T-helper 2 cell (primary cell): ENCODE results near the gene C16orf95.
"Not testable (repeated sequence)": the region's sequence is repeated elsewhere in the genome, so short reads cannot be mapped to it uniquely, and the experiment has no call there.

ENCODE experiments used
- DNase-seq, 5 experiments: peaks; one replicate each; pipeline versions ENCODE4 v3.0.0 to v3.0.0-alpha.2; 2012 to 2022
- total RNA-seq, 2 donors: gene quantifications; one replicate each; lab custom pipeline; 2026; lab: John Stamatoyannopoulos, UW

C16orf95 gene, protein sequence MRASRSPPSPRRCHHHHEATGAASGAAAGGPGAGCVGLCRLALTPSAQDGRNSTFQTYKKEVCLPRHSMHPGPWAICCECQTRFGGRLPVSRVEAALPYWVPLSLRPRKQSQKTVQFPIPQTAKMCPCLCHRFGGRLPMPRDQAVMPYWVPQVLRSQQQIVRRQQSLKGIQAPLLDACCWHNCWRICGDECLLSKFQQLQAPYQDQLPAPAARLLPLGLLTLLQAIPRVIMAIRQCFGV
- total RNA-seq: 0.20 to 0.31 reads per million in 2 donors

DNA sequence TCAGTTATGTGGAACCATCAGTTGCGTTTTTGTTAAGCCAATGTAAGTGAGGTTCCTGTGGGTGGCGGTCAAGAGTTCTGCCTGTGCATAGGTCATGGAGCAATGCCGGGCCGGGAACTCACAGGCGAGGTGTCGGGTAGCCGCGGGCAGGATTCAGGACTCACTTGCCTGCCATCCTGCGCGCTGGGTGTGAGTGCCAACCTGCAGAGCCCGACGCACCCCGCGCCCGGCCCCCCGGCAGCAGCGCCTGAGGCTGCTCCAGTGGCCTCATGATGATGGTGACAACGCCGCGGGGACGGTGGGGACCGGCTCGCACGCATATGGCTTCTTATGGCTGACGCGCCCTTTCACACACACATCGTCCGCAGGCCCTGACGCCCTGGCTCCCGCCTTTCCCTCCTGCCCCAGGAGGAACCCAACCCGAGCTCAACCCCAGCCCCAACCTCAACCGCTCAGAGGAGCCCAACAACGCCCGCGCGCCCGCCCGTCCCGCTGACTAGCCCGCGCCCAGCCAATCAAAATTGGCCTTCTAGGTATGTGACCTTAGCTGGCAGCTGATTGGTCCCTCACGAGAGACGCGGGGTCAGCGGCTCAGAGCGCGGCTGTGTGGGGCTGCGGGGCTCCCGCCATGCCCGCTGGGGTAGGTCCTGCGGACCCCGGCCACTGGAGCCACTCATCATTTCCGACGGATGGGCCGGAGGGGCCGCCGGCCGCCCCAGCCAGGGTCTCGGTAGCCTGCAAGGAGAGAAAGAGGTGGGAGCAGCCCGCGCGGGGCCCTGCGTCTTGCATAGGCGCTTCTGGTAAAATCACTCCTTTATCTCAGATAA, at the start of gene C16orf95:
Gene C16orf95 (minus strand): TSS at position 470 of the 827 bp plus-strand sequence. CDS start 150 bp downstream, at position 320.
- DNase-seq: peak; percentile 90 to 96 (median 94)

DNA sequence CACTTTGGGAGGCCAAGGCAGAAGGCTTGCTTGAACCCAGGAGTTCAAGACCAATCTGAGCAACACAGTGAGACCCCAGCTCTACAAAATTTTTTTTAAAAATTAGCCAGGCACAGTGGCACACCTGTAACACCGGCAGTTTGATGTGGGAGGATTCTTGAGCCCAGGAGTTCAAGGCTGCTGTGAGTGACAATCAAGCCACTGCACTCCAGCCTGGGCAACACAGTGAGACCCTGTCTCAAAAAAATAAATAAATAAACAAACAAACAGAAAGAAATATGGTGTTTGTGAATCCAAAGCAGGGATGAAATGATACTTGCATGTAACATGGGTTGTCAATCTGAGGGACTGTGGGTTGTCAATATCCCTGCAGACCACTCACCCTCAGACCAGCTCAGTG, 49.7 kb upstream of the C16orf95 start:
- DNase-seq: no peak

DNA sequence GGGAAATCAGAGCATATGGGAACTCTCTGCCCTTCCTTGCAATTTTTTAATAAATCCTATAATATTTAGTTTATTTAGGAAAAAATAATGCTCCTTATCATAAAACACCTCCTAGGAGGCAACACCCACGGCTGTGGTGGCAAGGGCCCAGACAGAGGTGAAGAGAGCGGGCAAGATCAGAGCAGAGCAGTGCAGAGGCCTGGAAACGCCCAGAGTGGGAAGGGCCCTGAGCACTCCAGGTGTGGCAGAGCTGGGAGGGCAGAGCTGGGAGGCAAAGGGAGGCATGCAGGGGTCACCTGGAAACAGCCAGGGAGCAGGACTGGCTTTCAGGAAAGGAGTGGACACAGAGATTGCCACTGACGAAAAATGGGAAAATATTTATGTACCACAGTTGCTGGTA, 49.1 kb upstream of the C16orf95 start:
- no peak for DNase-seq

DNA sequence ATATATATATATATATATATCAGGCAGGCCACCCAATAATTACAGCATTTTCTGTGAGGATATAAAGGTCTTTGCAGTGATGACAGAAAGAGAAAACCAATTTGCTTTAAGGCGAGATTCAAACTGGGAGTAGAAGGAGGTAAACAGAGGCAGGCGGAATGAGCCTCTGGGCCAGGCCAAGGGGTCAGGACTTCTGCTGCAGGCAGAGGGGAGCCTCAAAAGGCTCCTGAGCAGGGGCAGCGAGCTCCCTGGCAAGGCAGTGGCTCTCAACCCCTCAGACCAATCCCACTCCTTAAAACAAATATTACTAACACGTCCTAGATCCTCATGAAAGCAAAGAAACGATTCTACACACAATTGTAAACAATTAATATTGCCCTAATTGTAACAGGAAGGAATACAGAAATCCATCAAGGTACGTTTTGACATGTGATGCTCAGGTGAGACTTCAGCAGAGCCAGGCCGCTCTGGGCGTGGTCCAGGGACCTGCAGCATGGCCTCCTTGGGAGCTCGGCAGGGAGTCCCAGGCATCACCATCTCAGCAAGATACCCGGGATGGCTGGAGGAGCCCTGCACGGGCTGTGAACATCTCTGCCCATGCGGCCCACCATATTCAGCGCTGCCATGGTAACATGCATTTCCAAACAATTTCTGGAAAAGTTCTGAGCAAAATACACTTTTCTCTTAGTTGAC, 48.0 kb upstream of the C16orf95 start:
- DNase-seq: no peak

DNA sequence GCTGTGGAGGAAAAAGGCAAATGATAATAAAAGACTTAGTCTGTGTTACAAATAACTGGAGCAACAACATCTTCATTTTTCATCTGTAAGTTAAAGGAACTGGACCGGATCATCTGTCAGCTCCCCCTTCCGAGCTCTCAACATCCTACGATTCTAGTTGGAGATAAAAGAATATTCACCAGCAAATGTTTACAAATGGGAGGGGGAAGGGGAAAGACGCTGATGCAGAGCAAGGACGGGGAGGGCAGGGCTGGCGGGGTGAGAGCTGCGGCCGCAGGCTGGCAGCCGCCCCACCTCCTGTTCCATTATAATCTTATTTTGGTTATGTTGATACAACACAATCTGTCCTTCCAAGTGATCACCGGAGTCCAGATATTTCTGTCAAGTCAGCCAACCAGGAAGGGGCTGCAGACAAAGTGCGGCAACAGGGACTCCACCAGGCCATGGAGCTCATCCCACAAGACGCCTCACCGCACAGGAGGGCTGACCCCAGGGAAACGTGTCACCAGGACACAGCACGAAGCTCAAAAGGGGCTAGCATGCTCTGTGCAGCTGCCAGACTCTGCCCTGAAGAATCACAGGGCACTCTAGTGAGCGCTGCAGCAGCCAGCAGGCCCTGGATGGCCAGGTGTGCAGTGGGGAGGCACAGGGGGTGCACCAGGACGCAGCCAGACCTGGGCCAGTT, 46.7 kb upstream of the C16orf95 start:
- DNase-seq: no peak

DNA sequence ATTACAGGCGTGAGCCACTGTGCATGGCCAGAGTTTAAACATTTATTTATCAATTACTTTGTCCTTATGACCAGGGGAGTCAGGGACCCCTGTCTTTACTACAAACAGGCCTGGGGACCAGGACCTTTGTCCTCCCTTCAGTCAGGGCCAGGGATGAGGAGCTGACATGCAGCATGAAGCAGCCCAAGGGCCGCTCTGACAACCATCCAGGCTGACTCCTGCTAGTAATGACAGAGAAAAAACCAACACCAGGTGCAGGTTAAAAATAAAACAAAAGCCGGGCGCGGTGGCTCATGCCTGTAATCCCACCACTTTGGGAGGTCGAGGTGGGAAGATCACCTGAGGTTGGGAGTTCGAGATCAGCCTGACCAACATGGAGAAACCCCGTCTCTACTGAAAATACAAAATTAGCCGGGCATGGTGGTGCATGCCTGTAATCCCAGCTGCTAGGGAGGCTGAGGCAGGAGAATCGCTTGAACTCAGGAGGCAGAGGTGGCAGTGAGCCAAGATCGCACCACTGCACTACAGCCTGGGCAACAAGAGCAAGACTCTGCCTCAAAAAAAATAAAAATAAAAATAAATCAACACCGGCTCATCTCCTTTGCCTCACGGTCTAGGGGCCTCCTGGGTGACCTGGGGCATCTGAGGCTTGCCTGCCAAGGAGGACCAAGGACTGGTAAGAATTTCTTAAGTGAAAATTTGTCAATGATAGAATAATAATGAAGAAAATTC, 45.8 kb upstream of the C16orf95 start:
- not testable (repeated sequence) for DNase-seq

DNA sequence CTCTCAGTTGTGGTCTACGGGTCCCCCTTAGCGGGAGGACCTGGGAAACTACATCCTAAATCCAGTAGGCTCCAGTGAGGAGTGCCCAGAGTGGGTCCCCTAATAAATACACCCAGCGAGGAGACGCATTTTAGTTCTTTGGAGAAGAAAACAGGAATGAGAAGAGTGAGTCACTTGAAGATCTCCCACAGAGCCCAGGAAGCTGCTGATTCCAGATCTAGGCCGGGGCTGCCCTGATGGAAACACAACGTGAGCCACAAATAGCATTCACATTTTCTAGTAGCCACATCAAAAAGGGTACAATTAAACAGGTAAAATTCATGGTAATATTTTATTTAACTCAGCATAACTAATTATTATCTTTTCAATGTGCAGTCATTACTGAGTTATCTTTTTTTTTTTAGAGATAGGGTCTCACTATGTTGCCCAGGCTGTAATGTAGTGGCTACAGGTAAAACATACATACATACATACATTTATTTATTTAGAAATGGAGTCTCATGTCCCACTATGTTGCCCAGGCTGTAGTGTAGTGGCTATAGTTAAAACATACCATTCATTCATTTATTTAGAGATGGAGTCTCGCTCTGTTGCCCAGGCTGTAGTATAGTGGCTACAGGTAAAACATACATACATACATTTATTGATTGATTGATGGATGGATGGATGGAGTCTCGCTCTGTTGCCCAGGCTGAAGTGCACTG, 44.9 kb upstream of the C16orf95 start:
- DNase-seq: no peak

DNA sequence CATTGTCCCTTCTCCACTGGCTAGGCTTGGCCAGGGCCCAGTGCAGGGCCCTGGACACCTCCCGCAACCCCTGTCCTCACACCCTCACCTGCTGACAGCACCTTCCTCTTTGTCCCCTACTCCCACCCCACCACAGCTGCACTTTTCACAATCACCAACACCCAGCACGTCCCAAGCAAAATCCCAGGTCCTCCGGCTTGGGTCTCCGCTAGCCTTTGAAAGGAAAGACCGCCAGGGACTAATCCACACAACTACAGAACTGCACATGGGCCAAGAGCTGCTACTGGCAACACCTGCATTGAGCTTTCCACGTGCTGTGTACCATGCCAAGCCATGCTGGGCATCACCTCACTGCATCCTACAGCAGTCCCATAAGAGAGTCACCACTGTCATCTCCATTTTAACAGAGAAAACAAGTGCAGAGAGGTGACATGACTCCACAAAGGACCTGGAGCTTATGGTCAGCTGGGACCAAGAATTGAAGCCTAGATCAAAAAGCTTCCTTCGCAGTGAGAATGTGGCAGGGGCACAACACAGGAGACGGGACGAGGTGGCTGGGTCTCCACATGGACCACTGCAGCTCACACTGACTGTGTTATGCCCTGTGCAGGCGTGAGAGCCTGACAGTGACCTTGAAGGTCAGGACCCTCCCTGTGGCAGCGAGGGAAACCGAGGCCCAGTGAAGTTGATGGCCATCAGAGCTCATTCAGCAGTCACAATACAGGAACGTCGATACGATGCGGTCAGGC, 43.8 kb upstream of the C16orf95 start:
- DNase-seq: no peak

DNA sequence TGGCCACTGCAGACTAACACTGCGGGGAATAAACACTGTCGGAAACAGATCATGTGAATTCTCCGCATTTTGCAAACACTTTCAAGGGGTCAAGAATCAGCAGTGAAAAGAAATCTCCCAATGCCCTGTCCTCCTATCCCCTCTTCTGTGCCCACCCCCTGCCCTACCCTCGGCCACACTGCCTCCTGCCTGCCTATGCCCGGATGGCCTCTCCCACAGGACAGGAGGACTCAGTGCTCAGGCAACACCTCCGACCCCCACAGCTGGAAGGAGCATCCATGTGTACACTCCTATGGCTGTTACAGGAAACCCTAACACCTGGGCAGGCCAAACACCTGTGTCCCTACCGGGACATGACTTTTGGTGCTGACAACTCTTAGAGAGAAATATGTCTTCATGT, 41.9 kb upstream of the C16orf95 start:
- DNase-seq: no peak

DNA sequence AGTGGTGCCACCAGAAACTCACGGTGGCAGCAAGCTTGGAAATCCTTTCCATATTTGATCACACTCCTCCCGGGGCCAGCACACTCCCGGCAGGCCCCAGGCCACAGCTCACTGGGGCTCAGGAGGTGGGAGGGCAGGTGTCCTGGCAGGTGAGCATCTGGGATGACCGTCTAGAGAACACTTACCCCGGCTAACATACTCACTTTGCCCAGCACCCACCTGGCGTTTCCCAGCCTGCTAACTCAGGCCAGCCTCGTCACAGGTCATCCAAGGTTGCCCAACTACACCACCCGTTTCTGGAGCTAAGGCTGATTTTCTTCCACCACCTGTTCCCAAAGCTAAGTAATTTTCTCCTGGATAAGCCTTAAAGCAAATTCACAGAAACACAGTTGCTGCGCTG, 41.5 kb upstream of the C16orf95 start:
- no peak for DNase-seq

DNA sequence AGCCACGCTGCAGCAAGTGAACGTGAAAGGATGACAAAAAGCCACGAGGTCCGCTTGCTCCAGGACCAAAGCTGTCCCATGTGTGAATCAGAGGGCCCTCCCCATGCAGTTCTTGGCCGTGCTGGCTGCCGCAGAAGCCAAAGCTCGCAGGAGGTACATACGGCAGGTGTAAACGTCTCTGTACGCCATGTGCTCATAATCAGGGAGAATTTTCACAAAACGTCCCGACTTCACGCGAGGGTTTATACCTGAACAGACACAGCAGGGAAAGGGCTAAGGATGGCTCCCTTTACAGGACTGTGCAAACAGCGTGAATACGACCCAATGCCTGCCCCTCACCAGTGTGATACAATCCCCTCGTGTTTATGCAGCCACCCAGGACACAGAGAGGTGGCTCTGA, 41.1 kb upstream of the C16orf95 start:
- DNase-seq: no peak

DNA sequence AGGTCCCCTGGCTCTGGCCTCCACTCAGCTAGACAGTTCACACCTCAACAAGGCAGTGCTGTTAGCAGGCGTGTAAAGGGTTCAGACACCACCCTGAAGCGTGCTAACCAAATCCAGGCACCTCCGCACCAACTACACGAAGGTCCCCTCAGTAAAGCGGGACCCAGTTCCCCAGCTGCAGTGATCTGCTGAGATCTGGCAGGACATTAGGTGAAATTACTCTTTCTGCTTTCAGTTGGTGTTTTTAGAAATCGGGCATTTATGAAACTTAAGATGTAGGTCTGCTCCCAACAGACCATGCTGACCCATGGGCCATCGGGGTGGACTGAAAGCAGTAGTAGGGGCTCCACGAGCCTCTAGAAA, 39.3 kb upstream of the C16orf95 start:
- DNase-seq: no peak

DNA sequence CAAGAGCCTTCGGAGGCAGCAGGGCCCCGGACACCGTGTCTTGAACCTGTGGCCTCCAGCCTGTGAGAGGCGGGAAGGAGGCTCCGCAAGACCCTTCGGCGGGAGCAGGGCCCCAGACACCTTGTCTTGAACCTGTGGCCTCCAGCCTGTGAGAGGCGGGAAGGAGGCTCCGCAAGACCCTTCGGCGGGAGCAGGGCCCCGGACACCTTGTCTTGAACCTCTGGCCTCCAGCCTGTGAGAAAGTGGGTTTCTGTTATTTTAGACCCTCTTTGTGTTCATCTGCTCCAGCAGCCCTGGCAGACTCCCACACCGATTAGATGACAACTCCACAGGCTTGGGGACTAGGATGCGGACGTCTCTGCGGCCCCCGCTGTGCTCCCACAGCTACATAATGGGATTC, 36.4 kb upstream of the C16orf95 start:
- DNase-seq: no peak

DNA sequence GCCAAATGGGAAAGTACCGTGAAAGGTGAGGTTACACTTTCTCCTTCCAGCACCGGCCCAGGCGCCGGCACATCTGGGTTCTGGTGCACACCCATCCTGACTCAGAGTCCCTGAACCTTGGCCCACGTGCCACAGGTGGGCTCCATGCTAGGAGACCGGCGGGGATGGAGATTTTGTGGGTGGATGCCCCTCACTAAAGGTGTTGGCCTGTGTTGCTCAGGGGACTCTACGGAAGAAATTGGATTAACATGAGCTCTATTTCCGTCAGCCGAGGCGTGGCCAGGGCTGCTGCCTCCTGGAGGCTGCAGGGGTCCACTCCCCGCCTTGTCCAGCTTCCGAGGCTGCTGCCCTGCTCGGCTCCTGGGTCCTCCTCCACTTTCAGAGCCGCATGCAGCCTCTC, 35.6 kb upstream of the C16orf95 start:
- no peak for DNase-seq

DNA sequence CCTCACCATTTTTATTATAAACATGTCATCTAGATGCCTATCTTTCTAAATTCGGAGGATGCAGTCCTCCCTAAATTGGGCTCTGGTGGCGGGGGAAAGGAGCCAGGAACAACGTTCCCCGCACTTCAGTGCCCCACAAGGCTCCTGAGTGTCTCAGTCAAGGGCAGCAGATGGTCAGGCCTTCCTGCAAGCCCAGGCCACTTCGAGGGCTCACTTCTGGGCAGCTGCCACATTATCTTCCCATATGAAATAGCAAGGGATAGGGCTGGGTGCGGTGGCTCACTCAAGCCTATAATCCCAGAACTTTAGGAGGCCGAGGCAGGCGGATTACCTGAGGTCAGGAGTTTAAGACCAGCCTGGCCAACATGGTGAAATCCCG, 34.1 kb upstream of the C16orf95 start:
- DNase-seq: no peak

DNA sequence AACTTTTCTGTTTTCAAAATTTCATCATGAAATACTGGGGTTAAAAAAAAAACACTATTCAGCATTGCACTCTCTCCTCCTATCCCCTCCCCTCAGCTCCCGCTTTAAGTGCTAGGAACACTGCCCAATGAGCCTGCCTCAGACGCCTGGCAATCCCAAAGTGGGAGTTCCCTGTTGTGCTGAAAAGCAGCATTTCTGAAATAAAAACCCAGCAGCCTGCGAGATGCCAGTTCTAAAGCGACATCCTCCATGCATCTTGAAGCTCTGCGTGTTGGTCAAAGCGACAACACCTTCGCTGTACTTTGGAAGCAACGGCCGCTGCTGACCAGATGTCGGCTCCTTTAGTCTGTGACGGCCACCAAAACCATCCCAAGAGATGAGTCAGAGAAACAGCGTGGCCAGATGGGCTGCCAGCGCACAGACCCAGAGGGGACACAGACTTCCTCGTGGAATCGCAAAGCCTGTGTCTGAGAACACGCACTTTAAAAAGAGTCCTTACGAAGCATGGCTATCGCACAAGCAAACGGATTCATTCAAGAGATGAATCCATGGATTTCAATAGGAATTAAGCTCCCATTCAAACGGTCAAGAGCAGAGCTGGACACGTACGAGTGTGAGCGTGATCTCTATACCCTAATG, 33.6 kb upstream of the C16orf95 start:
- DNase-seq: no peak

DNA sequence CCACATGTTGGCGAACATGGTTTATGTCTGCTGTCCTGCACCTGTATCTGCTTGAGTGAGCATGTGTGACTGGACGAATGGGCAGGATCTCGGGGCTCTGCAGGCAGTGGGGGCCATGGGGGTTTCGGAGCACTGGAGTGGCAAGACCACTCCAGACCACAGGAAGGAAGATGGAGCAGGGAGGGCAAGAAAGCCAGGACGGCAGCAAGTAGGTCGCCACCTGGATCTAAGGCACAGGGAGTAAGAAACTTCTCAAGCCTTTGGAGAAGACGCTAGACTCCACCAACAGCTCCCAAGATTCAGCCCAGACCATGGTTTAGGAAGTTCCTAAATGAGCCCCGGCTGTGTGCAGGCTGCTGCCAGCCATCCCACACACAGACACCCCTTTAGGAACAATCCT, 32.8 kb upstream of the C16orf95 start:
- no peak for DNase-seq

DNA sequence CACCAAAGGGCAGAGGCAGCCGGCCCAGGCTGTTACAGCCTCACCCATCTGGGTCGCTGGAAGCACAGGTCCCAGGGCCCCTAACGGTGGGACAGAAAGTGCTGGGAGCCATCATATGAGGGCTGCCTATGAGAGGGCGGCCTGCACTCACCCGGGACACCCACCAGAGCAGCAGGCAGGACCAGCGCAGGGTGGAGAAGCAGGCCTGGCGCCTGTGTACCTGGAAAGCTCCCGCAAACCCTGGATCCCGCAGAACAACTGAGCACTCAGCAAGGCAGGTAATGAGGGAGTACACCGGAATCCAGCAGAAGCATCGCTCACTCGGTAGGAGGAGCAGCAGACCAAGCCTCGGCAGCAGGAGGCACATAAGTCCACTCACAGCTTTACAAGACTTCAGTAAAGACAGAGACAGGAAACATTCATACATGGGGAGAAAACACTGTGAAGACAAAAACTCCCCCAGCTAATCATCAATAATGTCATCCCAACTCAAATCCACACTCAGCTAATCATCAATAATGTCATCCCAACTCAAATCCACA, 31.5 kb upstream of the C16orf95 start:
- DNase-seq: no peak

DNA sequence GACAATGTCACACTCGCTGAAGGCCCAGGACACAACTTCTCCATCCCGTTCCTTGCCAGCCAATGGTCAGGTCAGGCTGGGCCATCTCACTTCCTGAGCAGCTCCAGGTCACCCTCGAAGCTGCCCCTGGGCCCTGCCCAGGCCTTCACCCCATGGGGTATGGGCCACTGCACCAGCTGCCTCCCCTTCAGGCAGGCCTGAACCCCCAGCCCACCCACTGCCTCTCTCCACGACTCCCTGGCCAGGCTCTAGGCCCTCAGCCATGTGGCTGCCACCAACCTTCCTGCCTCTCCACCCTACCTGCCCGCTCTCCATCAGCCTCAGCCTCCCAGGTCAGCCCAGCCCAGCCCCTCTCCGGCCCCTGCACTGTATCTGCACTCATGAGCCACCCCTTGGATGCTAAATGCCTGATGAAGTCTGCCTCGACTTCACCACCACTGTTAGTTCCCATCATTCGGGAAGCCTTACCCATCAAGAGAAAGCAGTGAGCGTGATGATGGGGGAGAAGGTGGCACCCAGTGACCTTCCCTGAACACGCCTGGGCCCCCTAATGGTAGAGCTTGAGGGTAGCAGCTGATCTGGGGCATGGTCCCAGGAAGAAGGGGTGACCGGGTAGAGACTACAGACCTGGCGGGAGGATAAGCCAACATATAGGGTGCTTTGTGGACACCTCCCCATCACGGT, 30.9 kb upstream of the C16orf95 start:
- no peak for DNase-seq
